ENCODE results near the gene UBE2K.
"Not testable (repeated sequence)": the region's sequence is repeated elsewhere in the genome, so short reads cannot be mapped to it uniquely, and the experiment has no call there.

Gene UBE2K

DNA sequence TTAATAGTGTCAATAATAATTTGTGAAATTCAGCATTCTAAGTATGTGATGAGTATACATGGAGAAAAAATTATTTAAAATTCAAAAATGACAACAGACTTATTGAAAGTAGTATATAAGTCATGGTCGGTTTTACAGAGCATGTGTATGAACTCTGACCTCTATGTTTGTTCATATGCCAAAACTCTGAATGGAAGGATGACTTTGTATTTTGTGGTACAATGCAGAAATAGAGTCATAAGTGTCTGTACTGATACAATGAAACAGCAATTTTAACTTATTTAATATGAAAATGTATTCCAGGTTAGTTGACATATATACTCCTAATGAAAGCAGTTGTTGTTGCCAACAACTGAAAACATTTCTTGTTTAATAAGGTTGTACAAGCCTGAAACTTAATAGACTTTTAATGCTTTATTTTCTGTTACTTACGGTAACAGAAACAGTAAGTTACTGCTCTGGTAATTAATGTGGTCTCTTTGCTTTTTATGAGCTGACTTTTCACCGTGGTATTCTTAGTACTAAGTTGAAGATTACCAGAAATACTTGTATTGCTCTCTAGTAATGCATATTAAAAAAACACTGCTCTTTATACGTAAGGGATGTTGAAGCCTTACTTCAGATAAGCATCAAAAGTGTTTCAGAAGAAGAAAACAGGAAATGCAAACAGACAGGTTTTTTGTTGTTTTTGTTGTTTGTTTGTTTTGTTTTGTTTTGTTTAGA lies 1.9 kb downstream of the UBE2K start:
- TF ChIP-seq, protein P1, sequence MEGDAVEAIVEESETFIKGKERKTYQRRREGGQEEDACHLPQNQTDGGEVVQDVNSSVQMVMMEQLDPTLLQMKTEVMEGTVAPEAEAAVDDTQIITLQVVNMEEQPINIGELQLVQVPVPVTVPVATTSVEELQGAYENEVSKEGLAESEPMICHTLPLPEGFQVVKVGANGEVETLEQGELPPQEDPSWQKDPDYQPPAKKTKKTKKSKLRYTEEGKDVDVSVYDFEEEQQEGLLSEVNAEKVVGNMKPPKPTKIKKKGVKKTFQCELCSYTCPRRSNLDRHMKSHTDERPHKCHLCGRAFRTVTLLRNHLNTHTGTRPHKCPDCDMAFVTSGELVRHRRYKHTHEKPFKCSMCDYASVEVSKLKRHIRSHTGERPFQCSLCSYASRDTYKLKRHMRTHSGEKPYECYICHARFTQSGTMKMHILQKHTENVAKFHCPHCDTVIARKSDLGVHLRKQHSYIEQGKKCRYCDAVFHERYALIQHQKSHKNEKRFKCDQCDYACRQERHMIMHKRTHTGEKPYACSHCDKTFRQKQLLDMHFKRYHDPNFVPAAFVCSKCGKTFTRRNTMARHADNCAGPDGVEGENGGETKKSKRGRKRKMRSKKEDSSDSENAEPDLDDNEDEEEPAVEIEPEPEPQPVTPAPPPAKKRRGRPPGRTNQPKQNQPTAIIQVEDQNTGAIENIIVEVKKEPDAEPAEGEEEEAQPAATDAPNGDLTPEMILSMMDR (conservative IDR thresholded peaks at IDR 0.05; ENCODE audit: low read depth, low read length), result no peak
- no peak overlapping the region for H2AFZ ChIP-seq (ENCODE audit: low read depth)
- peak overlapping the region; percentile 86; the same call in 1 of the 2 replicates for H3K9ac ChIP-seq
- H3K36me3 ChIP-seq (ENCODE audit: insufficient read depth), result no peaks in the 10 kb centered on the region
- no peaks in the 10 kb centered on the region for H3K27me3 ChIP-seq (ENCODE audit: insufficient read depth, low read depth)
- 0 out of 2 replicates have a peak, but pooled peaks cover 6% of the 10 kb centered on the region for H4K20me1 ChIP-seq (ENCODE audit: insufficient read depth)
- H3K4me2 ChIP-seq, result peak overlapping the region; percentile 95
- peaks cover 69% of the 10 kb centered on the region for H3K79me2 ChIP-seq (ENCODE audit: insufficient read depth, low read depth)
- peaks cover 30% of the 10 kb centered on the region for H3K4me1 ChIP-seq (ENCODE audit: low read depth, poor library complexity, severe bottlenecking)
- no peak overlapping the region for H3K4me3 ChIP-seq (IDR thresholded peaks at IDR 0.05; ENCODE audit: insufficient read depth, low read depth, low read length)
- H3K27ac ChIP-seq, result peak overlapping the region; percentile 33; the same call in 1 of the 2 replicates

DNA sequence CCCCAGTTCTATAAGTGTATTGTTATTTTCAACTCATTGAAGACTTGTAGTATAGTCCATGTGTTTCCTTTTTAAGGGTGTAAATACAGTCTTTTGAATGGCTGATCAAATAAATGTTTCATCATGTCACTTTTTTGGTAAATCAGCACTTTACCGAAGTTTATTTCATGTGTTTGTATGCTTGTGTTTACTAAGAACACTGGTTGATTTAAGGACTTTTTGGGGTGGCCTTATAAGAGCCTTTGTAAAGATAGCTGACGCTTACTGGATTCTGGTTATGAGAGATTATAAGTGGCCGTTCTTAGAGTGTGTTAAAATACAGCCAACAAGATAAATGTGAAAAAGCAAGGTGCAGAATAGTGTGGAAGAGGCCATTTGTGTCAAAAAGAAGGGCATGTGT lies 2.6 kb downstream of the UBE2K start:
- peak overlapping the region; percentile 86; the same call in 1 of the 2 replicates for H3K9ac ChIP-seq
- H3K27me3 ChIP-seq (ENCODE audit: insufficient read depth, low read depth), result no peaks in the 10 kb centered on the region
- H4K20me1 ChIP-seq (ENCODE audit: insufficient read depth), result 0 out of 2 replicates have a peak, but pooled peaks cover 6% of the 10 kb centered on the region
- H3K4me3 ChIP-seq (IDR thresholded peaks at IDR 0.05; ENCODE audit: insufficient read depth, low read depth, low read length), result no peak overlapping the region
- no peaks in the 10 kb centered on the region for H3K36me3 ChIP-seq (ENCODE audit: insufficient read depth)
- TF ChIP-seq, protein P1 (conservative IDR thresholded peaks at IDR 0.05; ENCODE audit: low read depth, low read length), result no peak
- H2AFZ ChIP-seq (ENCODE audit: low read depth), result no peak overlapping the region
- peaks cover 30% of the 10 kb centered on the region for H3K4me1 ChIP-seq (ENCODE audit: low read depth, poor library complexity, severe bottlenecking)
- H3K4me2 ChIP-seq, result peak overlapping the region; percentile 95
- no peak overlapping the region for H3K27ac ChIP-seq
- H3K79me2 ChIP-seq (ENCODE audit: insufficient read depth, low read depth), result peaks cover 76% of the 10 kb centered on the region

DNA sequence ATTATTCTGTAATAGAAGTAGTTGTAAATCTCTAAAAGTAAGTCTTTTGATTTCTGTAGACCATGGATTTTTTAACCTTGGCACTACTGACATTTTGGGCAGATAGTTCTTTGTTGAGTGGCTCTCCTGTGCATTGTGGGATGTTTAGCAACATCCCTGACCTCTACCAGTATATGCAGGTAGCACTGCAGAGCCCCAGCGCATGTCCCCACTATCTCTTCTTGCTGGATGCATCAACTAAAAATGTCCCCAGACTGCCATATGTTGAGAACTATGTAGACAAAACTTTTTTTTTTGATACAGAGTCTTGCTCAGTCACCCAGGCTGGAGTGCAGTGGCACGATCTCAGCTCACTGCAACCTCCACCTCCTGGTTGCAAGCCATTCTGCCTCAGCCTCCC lies 4.8 kb downstream of the UBE2K start:
- Histone ChIP-seq H3K79me2 (ENCODE audit: insufficient read depth, low read depth) (peaks cover 93% of the 10 kb centered on the region), H3K9ac (no peak overlapping the region), H3K27ac (no peak overlapping the region), H4K20me1 (ENCODE audit: insufficient read depth) (0 out of 2 replicates have a peak, but pooled peaks cover 6% of the 10 kb centered on the region), H2AFZ (ENCODE audit: low read depth) (no peak overlapping the region), H3K36me3 (ENCODE audit: insufficient read depth) (no peaks in the 10 kb centered on the region), H3K4me1 (ENCODE audit: low read depth, poor library complexity, severe bottlenecking) (peaks cover 23% of the 10 kb centered on the region), H3K4me3 (IDR thresholded peaks at IDR 0.05; ENCODE audit: insufficient read depth, low read depth, low read length) (no peak overlapping the region), H3K4me2 (no peak overlapping the region), H3K27me3 (ENCODE audit: insufficient read depth, low read depth) (no peaks in the 10 kb centered on the region)
- TF ChIP-seq, protein P1 (conservative IDR thresholded peaks at IDR 0.05; ENCODE audit: low read depth, low read length), result no peak

DNA sequence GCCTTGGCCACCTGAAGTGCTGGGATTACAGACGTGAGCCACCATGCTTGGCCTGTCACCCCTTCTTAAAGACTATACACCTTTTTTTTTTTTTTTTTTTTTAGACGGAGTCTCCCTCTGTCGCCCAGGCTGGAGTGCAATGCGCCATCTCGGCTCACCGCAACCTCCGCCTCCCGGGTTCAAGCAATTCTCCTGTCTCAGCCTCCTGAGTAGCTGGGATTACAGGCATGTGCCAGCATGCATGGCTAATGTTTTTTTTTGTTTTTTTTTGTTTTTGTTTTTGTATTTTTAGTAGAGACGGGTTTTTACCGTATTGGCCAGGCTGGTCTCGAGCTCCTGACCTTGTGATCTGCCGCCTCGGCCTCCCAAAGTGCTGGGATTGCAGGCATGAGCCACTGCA lies 6.9 kb downstream of the UBE2K start:
- not testable (repeated sequence) for H4K20me1 ChIP-seq (ENCODE audit: insufficient read depth); H2AFZ ChIP-seq (ENCODE audit: low read depth); H3K4me3 ChIP-seq (IDR thresholded peaks at IDR 0.05; ENCODE audit: insufficient read depth, low read depth, low read length); H3K9ac ChIP-seq; H3K27ac ChIP-seq; H3K27me3 ChIP-seq (ENCODE audit: insufficient read depth, low read depth); H3K36me3 ChIP-seq (ENCODE audit: insufficient read depth); H3K4me2 ChIP-seq
- Histone ChIP-seq H3K4me1 (ENCODE audit: low read depth, poor library complexity, severe bottlenecking) (peaks cover 38% of the 10 kb centered on the region), H3K79me2 (ENCODE audit: insufficient read depth, low read depth) (peaks cover 95% of the 10 kb centered on the region)

DNA sequence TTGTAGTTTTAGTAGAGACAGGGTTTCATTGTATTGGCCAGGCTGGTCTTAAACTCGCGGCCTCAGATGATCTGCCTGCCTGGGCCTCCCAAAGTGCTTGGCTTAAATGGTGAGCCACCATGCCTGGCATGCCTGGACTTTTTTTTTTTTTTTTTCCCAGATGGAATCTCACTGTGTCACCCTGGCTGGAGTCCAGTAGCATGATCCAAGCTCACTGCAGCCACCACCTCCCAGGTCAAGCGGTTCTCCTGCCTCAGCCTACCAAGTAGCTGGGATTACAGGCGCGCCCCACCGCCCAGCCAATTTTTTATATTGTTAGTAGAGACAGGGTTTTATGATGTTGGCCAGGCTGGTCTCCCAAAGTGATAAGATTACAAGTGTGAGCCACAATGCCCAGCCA lies 8.4 kb downstream of the UBE2K start:
- no peak overlapping the region for H3K27ac ChIP-seq
- no peak overlapping the region for H3K4me2 ChIP-seq
- no peak overlapping the region for H2AFZ ChIP-seq (ENCODE audit: low read depth)
- peaks cover 94% of the 10 kb centered on the region for H3K79me2 ChIP-seq (ENCODE audit: insufficient read depth, low read depth)
- H4K20me1 ChIP-seq (ENCODE audit: insufficient read depth), result peaks cover 4% of the 10 kb centered on the region; the same call in 1 of the 2 replicates
- H3K4me1 ChIP-seq (ENCODE audit: low read depth, poor library complexity, severe bottlenecking), result peaks cover 36% of the 10 kb centered on the region
- TF ChIP-seq, protein P1 (conservative IDR thresholded peaks at IDR 0.05; ENCODE audit: low read depth, low read length), result no peak
- no peaks in the 10 kb centered on the region for H3K36me3 ChIP-seq (ENCODE audit: insufficient read depth)
- H3K27me3 ChIP-seq (ENCODE audit: insufficient read depth, low read depth), result no peaks in the 10 kb centered on the region
- no peak overlapping the region for H3K9ac ChIP-seq
- no peak overlapping the region for H3K4me3 ChIP-seq (IDR thresholded peaks at IDR 0.05; ENCODE audit: insufficient read depth, low read depth, low read length)

Measured in KMS-11 (cell line).